B cell (primary cell): Measurements from ENCODE around the gene UBA7. TPM values are rescaled to one million over a fixed set of nuclear protein-coding genes. Genes with fewer than 3 reads are reported as not detected.
A peak's percentile ranks its signal among the peaks of the same experiment; 100 is the strongest.
"Not testable (repeated sequence)": the region's sequence is repeated elsewhere in the genome, so short reads cannot be mapped to it uniquely, and the experiment has no call there.

Experiments used
- ATAC-seq: fragments of 200-7000 bp; cut with Tn5 transposase; one replicate; pipeline ENCODE4 v1.10.0; 2021; ENCODE audit warnings: low read depth, mild to moderate bottlenecking, moderate number of reproducible peaks, moderate library complexity
- CTCF ChIA-PET: fragments of 350-600 bp; sonication (Branson Sonifier 250); formaldehyde crosslinking; loops from one replicate; lab custom pipeline; 2021; ENCODE audit warnings: antibody characterized with exemption, inconsistent platforms; lab: Charles Lee
- POLR2A ChIA-PET: fragments of 350-600 bp; sonication (Branson Sonifier 250); formaldehyde crosslinking; loops from one replicate; lab custom pipeline; 2021; ENCODE audit warnings: antibody characterized with exemption; lab: Charles Lee
- DNase-seq: peaks from one replicate; pipeline ENCODE4 v3.0.0; 2013
- H2AFZ ChIP-seq: 2 replicates; pipeline ENCODE4 v1.6.1; 2012; ENCODE audit warnings: mild to moderate bottlenecking, low read depth, low read length; ENCODE audit not compliant: insufficient read depth, poor library complexity, severe bottlenecking
- H3K27ac ChIP-seq, 2 donors: 1 replicate in 1 of 2; 2 replicates in 1 of 2; pipeline ENCODE4 v1.5.1; 2012 to 2013; ENCODE audit warnings: low read length in 2 of 2, mild to moderate bottlenecking in 2 of 2, moderate library complexity in 1 of 2
- H3K27me3 ChIP-seq, 4 experiments: fragments of 200-600 bp in 1 of 4; sonication (generic) in 1 of 4; replicated peaks in 1 of 4; 1 replicate in 2 of 4; 2 replicates in 2 of 4; pipeline versions ENCODE4 v1.6.1 to v1.7.0; 2013 to 2016; ENCODE audit warnings: low read length in 3 of 4, mild to moderate bottlenecking in 2 of 4, mixed read lengths in 1 of 4, moderate library complexity in 1 of 4; ENCODE audit not compliant: insufficient read depth in 4 of 4, control insufficient read depth in 3 of 4; ENCODE audit errors: control extremely low read depth in 1 of 4
- H3K36me3 ChIP-seq, 2 experiments: replicated peaks in 1 of 2; 1 replicate in 1 of 2; 2 replicates in 1 of 2; pipeline versions ENCODE4 v1.6.1 to v1.7.1; 2013; ENCODE audit warnings: low read length in 1 of 2; ENCODE audit not compliant: insufficient read depth in 2 of 2, control insufficient read depth in 1 of 2; ENCODE audit errors: control extremely low read depth in 1 of 2, extremely low read depth in 1 of 2
- H3K4me1 ChIP-seq, 2 donors: fragments of 200-600 bp in 1 of 2; sonication (generic) in 1 of 2; 1 replicate in 1 of 2; 2 replicates in 1 of 2; pipeline versions ENCODE4 v1.5.1 to v1.6.1; 2013 to 2017; ENCODE audit warnings: low read length in 2 of 2; ENCODE audit not compliant: control insufficient read depth in 2 of 2, insufficient read depth in 2 of 2
- H3K4me2 ChIP-seq: replicated peaks from 2 replicates; pipeline ENCODE3; 2012; ENCODE audit warnings: mild to moderate bottlenecking, low read depth, low read length; ENCODE audit not compliant: poor library complexity, severe bottlenecking
- H3K4me3 ChIP-seq, 5 experiments: fragments of 200-600 bp in 1 of 5; sonication (generic) in 1 of 5; 1 replicate in 3 of 5; 2 replicates in 2 of 5; pipeline versions ENCODE4 v1.5.1 to v1.7.0; 2011 to 2016; ENCODE audit warnings: low read length in 4 of 5, mild to moderate bottlenecking in 4 of 5, low read depth in 2 of 5, control low read depth in 1 of 5, moderate library complexity in 1 of 5; ENCODE audit not compliant: insufficient read depth in 1 of 5; ENCODE audit errors: control extremely low read depth in 1 of 5, extremely low read depth in 1 of 5
- H3K79me2 ChIP-seq: fragments of 200-600 bp; sonication (generic); one replicate; pipeline ENCODE4 v1.6.0; 2016; ENCODE audit warnings: low read length; ENCODE audit not compliant: control insufficient read depth, insufficient read depth
- H3K9ac ChIP-seq: fragments of 200-600 bp; sonication (generic); 2 replicates; pipeline ENCODE4 v1.6.1; 2017; ENCODE audit warnings: mild to moderate bottlenecking, low read length, moderate library complexity
- H3K9me3 ChIP-seq, 3 donors: one replicate each; pipeline versions ENCODE4 v1.6.1 to v1.7.1; 2013; ENCODE audit warnings: low read length in 2 of 3; ENCODE audit not compliant: control insufficient read depth in 2 of 3, insufficient read depth in 1 of 3; ENCODE audit errors: control extremely low read depth in 1 of 3
- H4K20me1 ChIP-seq: 2 replicates; pipeline ENCODE4 v1.6.0; 2012; ENCODE audit warnings: mild to moderate bottlenecking, low read length; ENCODE audit not compliant: insufficient read depth, control insufficient read depth, poor library complexity, severe bottlenecking
- H3K27ac Mint-ChIP-seq: one replicate; pipeline ENCODE4 v1.8.0; 2021; ENCODE audit warnings: mixed read lengths
- H3K27me3 Mint-ChIP-seq: one replicate; pipeline ENCODE4 v1.8.0; 2021; ENCODE audit warnings: mixed read lengths
- H3K4me1 Mint-ChIP-seq: one replicate; pipeline ENCODE4 v1.8.0; 2021; ENCODE audit warnings: mixed read lengths
- H3K4me3 Mint-ChIP-seq: one replicate; pipeline ENCODE4 v1.8.0; 2021; ENCODE audit warnings: mixed read lengths
- H3K9me3 Mint-ChIP-seq: one replicate; pipeline ENCODE4 v1.8.0; 2022; ENCODE audit warnings: mixed read lengths; ENCODE audit not compliant: insufficient read depth
- CTCF ChIP-seq: fragments of 200-600 bp; IDR thresholded peaks from one replicate; pipeline ENCODE4 v1.8.0; 2022; ENCODE audit warnings: antibody characterized with exemption, mild to moderate bottlenecking
- EZH2 ChIP-seq: IDR thresholded peaks from 2 replicates; pipeline ENCODE4 v1.6.1; 2012; ENCODE audit warnings: borderline replicate concordance, low read depth, mild to moderate bottlenecking, moderate library complexity, low read length; ENCODE audit not compliant: insufficient read depth, poor library complexity, severe bottlenecking
- WGBS: methylation state at CpG from one replicate; pipeline ENCODE4 v1.1.5; 2013; ENCODE audit warnings: missing lambda C conversion rate; ENCODE audit not compliant: insufficient coverage; 5-methylcytosine and 5-hydroxymethylcytosine counted together
- intact Hi-C: fragments of 100-400 bp; cut with micrococcal nuclease; formaldehyde crosslinking; loops from one replicate; pipeline ENCODE4 v1.10.0; 2022
- polyA plus RNA-seq: library from polyadenylated mRNA; depleted of rRNA; stranded (reverse); fragments of >200 nt; gene quantifications from 2 replicates; pipeline ENCODE4 v1.2.3, GENCODE V29; 2012
- total RNA-seq, 2 donors: library from RNA; stranded (reverse); fragments of 120-200 nt in 1 of 2; gene quantifications; 1 replicate in 1 of 2; 2 replicates in 1 of 2; pipeline versions ENCODE4 v1.2.3 to v1.2.4, GENCODE V29; 2013 to 2022

The UBA7 gene
- total and polyA plus RNA-seq, 2 donors (not counting 1 experiment from before 2014, with no cell fraction given) = 418 to 943 TPM

- no peaks in the 10 kb centered on the region for H3K9me3 ChIP-seq
- H3K4me3 Mint-ChIP-seq = peak overlapping the region; percentile 97
- ATAC-seq (peak; percentile 39), DNase-seq (no peak)
- peak overlapping the region; percentile 69 to 98 (median 88) for H3K4me3 ChIP-seq
- H3K27me3 ChIP-seq = no peaks in the 10 kb centered on the region
- peak overlapping the region; percentile 94 to 95 for H3K27ac ChIP-seq
- peaks cover 63% of the 10 kb centered on the region for H3K79me2 ChIP-seq
- peaks cover 17 to 34% of the 10 kb centered on the region in 2 donors for H3K4me1 ChIP-seq
- peak overlapping the region; percentile 84 for H3K9ac ChIP-seq
- H3K36me3 ChIP-seq = peaks cover 3 to 13% of the 10 kb centered on the region in 2 experiments
- TF ChIP-seq EZH2 (no peak), CTCF (no peak)
- intact Hi-C loops = loop anchor here (1.0 to 10.0 kb wide), 8 partner anchors 17 to 302 kb away; partner anchors contain the start of genes AMIGO3, APEH, RBM5 and RBM6
- H3K4me2 ChIP-seq = peak overlapping the region; percentile 84
- H2AFZ ChIP-seq = peak overlapping the region; percentile 93
- no peaks in the 10 kb centered on the region for H3K9me3 Mint-ChIP-seq
- ChIA-PET CTCF (interaction anchor here (1.1 to 2.8 kb wide), 3 partner anchors 16 to 67 kb away, joined by 5 to 15 read pairs (median 8); partner anchors contain the start of genes AMIGO3 and INKA1), POLR2A (interaction anchor here (0.8 to 3.1 kb wide), 5 partner anchors 18 to 68 kb away, joined by 3 to 13 read pairs (median 10); partner anchors contain the start of genes INKA1 and UBA7)
- 4% methylated on average over 50 of the region's 50 CpGs for WGBS
- peaks cover 16% of the 10 kb centered on the region for H4K20me1 ChIP-seq
- peak overlapping the region; percentile 99 for H3K27ac Mint-ChIP-seq
- H3K27me3 Mint-ChIP-seq = no peaks in the 10 kb centered on the region
- peaks cover 29% of the 10 kb centered on the region for H3K4me1 Mint-ChIP-seq
Measured at GRCh38 chr3:49785565-49786356, 28.0 kb downstream of the UBA7 start.

GRCh38 chr3:49782277-49782676 is 31.5 kb downstream of the UBA7 start:
- H3K9me3 ChIP-seq, ATAC-seq, H3K4me3 ChIP-seq, H3K27ac Mint-ChIP-seq, H3K4me3 Mint-ChIP-seq, H3K27me3 Mint-ChIP-seq, H2AFZ ChIP-seq, H3K9ac ChIP-seq, CTCF ChIA-PET, H3K27ac ChIP-seq, DNase-seq, H3K27me3 ChIP-seq, H3K4me2 ChIP-seq, H3K9me3 Mint-ChIP-seq: not testable (repeated sequence)
- Histone ChIP-seq H3K79me2 (peaks cover 97% of the 10 kb centered on the region), H3K36me3 (peaks cover 5 to 23% of the 10 kb centered on the region in 2 experiments), H4K20me1 (peaks cover 40% of the 10 kb centered on the region), H3K4me1 (peaks cover 17 to 28% of the 10 kb centered on the region in 2 donors)
- peaks cover 40% of the 10 kb centered on the region for H3K4me1 Mint-ChIP-seq
- POLR2A ChIA-PET = interaction anchor here (0.5 to 0.7 kb wide), 2 partner anchors 96 to 100 kb away, joined by 3 to 6 read pairs; no protein-coding TSS in a partner anchor
- intact Hi-C loops = loop anchor here (10.0 kb wide), 1 partner anchor 53 kb away; no protein-coding TSS in a partner anchor
- WGBS = 94% methylated on average over 7 of the region's 9 CpGs
